PC-9 (cell line): ENCODE results near the gene DCAF12.

Source experiments
- CTCF ChIP-seq: fragments of 200-600 bp; sonication (generic); conservative IDR thresholded peaks from 2 replicates; pipeline ENCODE4 v1.6.1; 2017; ENCODE audit warnings: mixed run types, antibody characterized with exemption, mild to moderate bottlenecking, moderate library complexity
- EZH2 ChIP-seq: fragments of 200-600 bp; sonication (generic); IDR thresholded peaks from 2 replicates; pipeline ENCODE4 v1.8.0; 2017; ENCODE audit warnings: antibody characterized with exemption, low read depth

DNA sequence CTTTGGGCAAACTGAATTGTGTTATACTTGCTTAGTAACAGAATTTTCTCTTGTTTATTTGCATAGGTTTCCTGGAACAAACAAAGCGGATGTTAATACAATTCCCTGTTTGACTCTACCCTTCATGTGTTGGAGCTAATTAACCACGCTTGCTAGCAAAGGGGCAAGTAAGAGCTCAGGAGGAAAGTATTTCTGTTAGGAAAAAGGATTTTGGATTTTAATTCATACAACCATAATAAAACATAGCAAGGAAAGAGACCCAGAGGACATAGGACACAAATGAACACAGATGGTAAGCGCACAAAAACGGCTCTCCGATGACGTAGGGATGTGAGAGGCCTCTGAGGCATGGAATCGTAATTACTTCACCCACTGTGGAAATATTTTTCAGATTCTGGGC lies 5.1 kb upstream of the DCAF12 start:
- TF ChIP-seq CTCF = no peak
- TF ChIP-seq EZH2 = no peak
